ENCODE data around the gene PCDHA5. TPM values are rescaled to one million over a fixed set of nuclear protein-coding genes. Genes with fewer than 3 reads are reported as not detected.

Gene PCDHA5
- total RNA-seq, 1 experiment from 2014 or later = 0.10 TPM

DNA sequence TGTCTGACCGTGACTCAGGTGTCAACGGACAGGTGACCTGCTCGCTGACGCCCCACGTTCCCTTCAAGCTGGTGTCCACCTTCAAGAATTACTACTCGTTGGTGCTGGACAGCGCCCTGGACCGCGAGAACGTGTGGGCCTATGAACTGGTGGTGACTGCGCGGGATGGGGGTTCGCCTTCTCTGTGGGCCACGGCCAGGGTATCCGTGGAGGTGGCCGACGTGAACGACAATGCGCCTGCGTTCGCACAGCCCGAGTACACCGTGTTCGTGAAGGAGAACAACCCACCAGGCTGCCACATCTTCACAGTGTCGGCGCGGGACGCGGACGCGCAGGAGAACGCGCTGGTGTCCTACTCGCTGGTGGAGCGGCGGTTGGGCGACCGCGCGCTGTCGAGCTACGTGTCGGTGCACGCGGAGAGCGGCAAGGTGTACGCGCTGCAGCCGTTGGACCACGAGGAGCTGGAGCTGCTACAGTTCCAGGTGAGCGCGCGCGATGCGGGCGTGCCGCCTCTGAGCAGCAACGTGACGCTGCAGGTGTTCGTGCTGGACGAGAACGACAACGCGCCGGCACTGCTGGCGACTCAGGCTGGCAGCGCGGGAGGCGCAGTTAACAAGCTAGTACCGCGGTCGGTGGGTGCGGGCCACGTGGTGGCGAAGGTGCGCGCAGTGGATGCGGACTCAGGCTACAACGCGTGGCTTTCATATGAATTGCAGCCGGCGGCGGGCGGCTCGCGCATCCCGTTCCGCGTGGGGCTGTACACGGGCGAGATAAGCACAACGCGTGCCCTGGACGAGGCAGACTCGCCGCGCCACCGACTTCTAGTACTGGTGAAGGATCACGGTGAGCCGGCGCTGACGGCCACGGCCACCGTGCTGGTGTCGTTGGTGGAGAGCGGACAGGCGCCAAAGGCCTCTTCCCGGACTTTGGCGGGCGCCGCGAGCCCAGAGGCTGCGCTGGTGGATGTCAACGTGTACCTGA lies 49.1 kb downstream of the PCDHA5 start:
- ChIA-PET POLR2A (no interaction called here), CTCF (interaction anchor here (0.6 kb wide), 1 partner anchor 171 kb away, joined by 3 read pairs; no protein-coding TSS in a partner anchor)
- ATAC-seq (no peak), DNase-seq (ENCODE audit: low read depth, low spot score) (no peak)
- Histone ChIP-seq H3K27ac (ENCODE audit: low read length) (no peak overlapping the region), H3K27me3 (ENCODE audit: control insufficient read depth, insufficient read depth, low read length) (no peaks in the 10 kb centered on the region), H3K4me1 (ENCODE audit: control insufficient read depth, insufficient read depth, low read length) (no peaks in the 10 kb centered on the region), H3K36me3 (ENCODE audit: control insufficient read depth, insufficient read depth, low read length) (no peaks in the 10 kb centered on the region), H3K4me3 (ENCODE audit: low read depth in 2 of 2, low read length in 2 of 2) (no peak overlapping the region), H3K9me3 (ENCODE audit: control insufficient read depth, insufficient read depth, low read depth, low read length) (no peaks in the 10 kb centered on the region)
- no TSS peak for BruUV-seq (replicated peaks)
- intact Hi-C loops (cut with micrococcal nuclease; ENCODE audit: unreplicated experiment) (no loop called here), in situ Hi-C loops (cut with HindIII; ENCODE audit: low pct_unique_long_range_greater_than_20kb, low sequenced_read_pairs) (no loop called here)
- no peak for TF ChIP-seq SIN3A (IDR thresholded peaks at IDR 0.05; ENCODE audit: borderline replicate concordance, insufficient read depth, low read depth, low read length)
- TF ChIP-seq, protein P1, sequence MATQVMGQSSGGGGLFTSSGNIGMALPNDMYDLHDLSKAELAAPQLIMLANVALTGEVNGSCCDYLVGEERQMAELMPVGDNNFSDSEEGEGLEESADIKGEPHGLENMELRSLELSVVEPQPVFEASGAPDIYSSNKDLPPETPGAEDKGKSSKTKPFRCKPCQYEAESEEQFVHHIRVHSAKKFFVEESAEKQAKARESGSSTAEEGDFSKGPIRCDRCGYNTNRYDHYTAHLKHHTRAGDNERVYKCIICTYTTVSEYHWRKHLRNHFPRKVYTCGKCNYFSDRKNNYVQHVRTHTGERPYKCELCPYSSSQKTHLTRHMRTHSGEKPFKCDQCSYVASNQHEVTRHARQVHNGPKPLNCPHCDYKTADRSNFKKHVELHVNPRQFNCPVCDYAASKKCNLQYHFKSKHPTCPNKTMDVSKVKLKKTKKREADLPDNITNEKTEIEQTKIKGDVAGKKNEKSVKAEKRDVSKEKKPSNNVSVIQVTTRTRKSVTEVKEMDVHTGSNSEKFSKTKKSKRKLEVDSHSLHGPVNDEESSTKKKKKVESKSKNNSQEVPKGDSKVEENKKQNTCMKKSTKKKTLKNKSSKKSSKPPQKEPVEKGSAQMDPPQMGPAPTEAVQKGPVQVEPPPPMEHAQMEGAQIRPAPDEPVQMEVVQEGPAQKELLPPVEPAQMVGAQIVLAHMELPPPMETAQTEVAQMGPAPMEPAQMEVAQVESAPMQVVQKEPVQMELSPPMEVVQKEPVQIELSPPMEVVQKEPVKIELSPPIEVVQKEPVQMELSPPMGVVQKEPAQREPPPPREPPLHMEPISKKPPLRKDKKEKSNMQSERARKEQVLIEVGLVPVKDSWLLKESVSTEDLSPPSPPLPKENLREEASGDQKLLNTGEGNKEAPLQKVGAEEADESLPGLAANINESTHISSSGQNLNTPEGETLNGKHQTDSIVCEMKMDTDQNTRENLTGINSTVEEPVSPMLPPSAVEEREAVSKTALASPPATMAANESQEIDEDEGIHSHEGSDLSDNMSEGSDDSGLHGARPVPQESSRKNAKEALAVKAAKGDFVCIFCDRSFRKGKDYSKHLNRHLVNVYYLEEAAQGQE (IDR thresholded peaks at IDR 0.05; ENCODE audit: insufficient read depth in 1 of 2, low read depth in 2 of 2, low read length in 1 of 2) = 0 out of 4 replicates have a peak, but pooled peaks of 1 of the 2 experiments have one; percentile 47

Other genes with a start within 250 kb of the PCDHA5 start
- 2.5 TPM for gene CD14, start 188.4 kb upstream of the PCDHA5 start, total RNA-seq (2021; ENCODE audit: unreplicated experiment)
- 18.9 TPM for gene TMCO6, start 182.2 kb upstream of the PCDHA5 start, total RNA-seq (2021; ENCODE audit: unreplicated experiment)
- 81.7 TPM for gene NDUFA2, start 174.0 kb upstream of the PCDHA5 start, total RNA-seq (2021; ENCODE audit: unreplicated experiment)
- gene IK, start 173.8 kb upstream of the PCDHA5 start, total RNA-seq (2021; ENCODE audit: unreplicated experiment) = 98.2 TPM
- gene WDR55, start 156.7 kb upstream of the PCDHA5 start, total RNA-seq (2021; ENCODE audit: unreplicated experiment) = 49.2 TPM
- 1.8 TPM for gene DND1, start 148.0 kb upstream of the PCDHA5 start, total RNA-seq (2021; ENCODE audit: unreplicated experiment)
- gene HARS1, start 130.2 kb upstream of the PCDHA5 start, total RNA-seq (2021; ENCODE audit: unreplicated experiment) = 76.4 TPM
- 44.1 TPM for gene HARS2, start 130.2 kb upstream of the PCDHA5 start, total RNA-seq (2021; ENCODE audit: unreplicated experiment)
- gene ZMAT2, start 121.2 kb upstream of the PCDHA5 start, total RNA-seq (2021; ENCODE audit: unreplicated experiment) = 62.2 TPM
- gene PCDHA1, start 35.5 kb upstream of the PCDHA5 start, total RNA-seq (2021; ENCODE audit: unreplicated experiment) = not detected
- gene PCDHA2, start 26.8 kb upstream of the PCDHA5 start, total RNA-seq (2021; ENCODE audit: unreplicated experiment) = not detected
- gene PCDHA3, start 20.6 kb upstream of the PCDHA5 start, total RNA-seq (2021; ENCODE audit: unreplicated experiment) = not detected
- gene PCDHA4, start 14.5 kb upstream of the PCDHA5 start, total RNA-seq (2021; ENCODE audit: unreplicated experiment) = 3.1 TPM
- 0.31 TPM for gene PCDHA6, start 6.3 kb downstream of the PCDHA5 start, total RNA-seq (2021; ENCODE audit: unreplicated experiment)
- gene PCDHA7, start 12.7 kb downstream of the PCDHA5 start, total RNA-seq (2021; ENCODE audit: unreplicated experiment) = 0.15 TPM
- gene PCDHA8, start 19.6 kb downstream of the PCDHA5 start, total RNA-seq (2021; ENCODE audit: unreplicated experiment) = 0.10 TPM
- 0.21 TPM for gene PCDHA9, start 26.8 kb downstream of the PCDHA5 start, total RNA-seq (2021; ENCODE audit: unreplicated experiment)
- 0.33 TPM for gene PCDHA10, start 34.3 kb downstream of the PCDHA5 start, total RNA-seq (2021; ENCODE audit: unreplicated experiment)
- 0.08 TPM for gene PCDHA11, start 47.3 kb downstream of the PCDHA5 start, total RNA-seq (2021; ENCODE audit: unreplicated experiment)
- gene PCDHA12, start 53.7 kb downstream of the PCDHA5 start, total RNA-seq (2021; ENCODE audit: unreplicated experiment) = 10.0 TPM
- gene PCDHA13, start 60.5 kb downstream of the PCDHA5 start, total RNA-seq (2021; ENCODE audit: unreplicated experiment) = 1.0 TPM
- 0.59 TPM for gene PCDHAC1, start 104.7 kb downstream of the PCDHA5 start, total RNA-seq (2021; ENCODE audit: unreplicated experiment)
- gene PCDHAC2, start 144.9 kb downstream of the PCDHA5 start, total RNA-seq (2021; ENCODE audit: unreplicated experiment) = 8.8 TPM
- gene PCDHB1, start 229.8 kb downstream of the PCDHA5 start, total RNA-seq (2021; ENCODE audit: unreplicated experiment) = 0.05 TPM

All from Panc1 (cell line).